Endothelial cell of umbilical vein (primary cell): Measurements from ENCODE around the gene APBA2. TPM values are rescaled to one million over a fixed set of nuclear protein-coding genes. Genes with fewer than 3 reads are reported as not detected.

ENCODE experiments used
- BruUV-seq: library from RNA; stranded (reverse); fragments of 400-500 nt; replicated peaks from 2 replicates; lab custom pipeline; 2021; lab: Mats Ljungman, UMichigan
- CTCF ChIA-PET: fragments of 300-600, 350-600 bp; sonication (Branson Sonifier 250); formaldehyde crosslinking; loops from one replicate; lab custom pipeline; 2021; ENCODE audit warnings: antibody characterized with exemption, inconsistent platforms; lab: Charles Lee
- POLR2A ChIA-PET: fragments of 300-600, 350-600 bp; sonication (Branson Sonifier 250); formaldehyde crosslinking; loops from one replicate; lab custom pipeline; 2021; ENCODE audit warnings: antibody characterized with exemption, inconsistent platforms; lab: Charles Lee
- DNase-seq: peaks from one replicate; pipeline ENCODE4 v3.0.0-alpha.2; 2011; ENCODE audit warnings: low read depth, low spot score
- FAIRE-seq: peaks from 2 replicates; lab custom pipeline; 2011; peaks lifted over from hg19 to GRCh38; lab: Jason Lieb, UNC
- H2AFZ ChIP-seq: 2 replicates; pipeline ENCODE4 v1.6.0; 2012; ENCODE audit warnings: low read depth, low read length, control low read depth, inconsistent platforms
- H3K27ac ChIP-seq: 2 replicates; pipeline ENCODE4 v1.5.1; 2011; ENCODE audit warnings: low read depth, mild to moderate bottlenecking, control low read depth, low read length, moderate library complexity; ENCODE audit not compliant: insufficient read depth
- H3K27me3 ChIP-seq, 2 experiments: 2 replicates each; pipeline versions ENCODE4 v1.6.0 to v1.6.1; 2011; ENCODE audit warnings: low read length in 2 of 2, mixed read lengths in 1 of 2; ENCODE audit not compliant: control insufficient read depth in 2 of 2, insufficient read depth in 2 of 2
- H3K36me3 ChIP-seq, 2 experiments: 2 replicates in 1 of 2; 3 replicates in 1 of 2; pipeline ENCODE4 v1.5.1; 2011; ENCODE audit warnings: low read length in 2 of 2, mild to moderate bottlenecking in 1 of 2, moderate library complexity in 1 of 2; ENCODE audit not compliant: control insufficient read depth in 2 of 2, insufficient read depth in 2 of 2; ENCODE audit errors: extremely low read depth in 1 of 2
- H3K4me1 ChIP-seq: 3 replicates; pipeline ENCODE4 v1.5.1; 2011; ENCODE audit warnings: mild to moderate bottlenecking, low read length; ENCODE audit not compliant: control insufficient read depth, insufficient read depth; ENCODE audit errors: extremely low read depth
- H3K4me2 ChIP-seq: 2 replicates; pipeline ENCODE4 v1.6.1; 2011; ENCODE audit warnings: low read length, control low read depth, mixed read lengths; ENCODE audit not compliant: insufficient read depth
- H3K4me3 ChIP-seq, 3 experiments: fragments of 200-600 bp in 1 of 3; sonication (generic), shearing (Covaris generic) in 1 of 3; replicated peaks in 1 of 3; 2 replicates each; pipeline ENCODE4 v1.5.1; 2011 to 2016; ENCODE audit warnings: control low read depth in 3 of 3, low read length in 3 of 3, mild to moderate bottlenecking in 2 of 3, inconsistent platforms in 1 of 3, low read depth in 1 of 3, moderate library complexity in 1 of 3; ENCODE audit not compliant: insufficient read depth in 1 of 3
- H3K79me2 ChIP-seq: 2 replicates; pipeline ENCODE4 v1.6.0; 2012; ENCODE audit warnings: low read length, inconsistent platforms; ENCODE audit not compliant: control insufficient read depth, insufficient read depth
- H3K9ac ChIP-seq: replicated peaks from 2 replicates; pipeline ENCODE3; 2011; ENCODE audit warnings: low read length, control low read depth; ENCODE audit not compliant: insufficient read depth; ENCODE audit errors: extremely low read depth
- H3K9me1 ChIP-seq: replicated peaks from 3 replicates; pipeline ENCODE4 v1.6.0; 2011; ENCODE audit warnings: mild to moderate bottlenecking, low read length; ENCODE audit not compliant: control insufficient read depth, insufficient read depth; ENCODE audit errors: extremely low read depth
- H3K9me3 ChIP-seq: replicated peaks from 2 replicates; pipeline ENCODE4 v1.5.1; 2012; ENCODE audit warnings: low read length, inconsistent platforms; ENCODE audit not compliant: control insufficient read depth, insufficient read depth
- H4K20me1 ChIP-seq: replicated peaks from 2 replicates; pipeline ENCODE3; 2011; ENCODE audit warnings: mild to moderate bottlenecking, low read length; ENCODE audit not compliant: control insufficient read depth, insufficient read depth; ENCODE audit errors: extremely low read depth
- CTCF ChIP-seq, 2 donors: IDR thresholded peaks; 1 replicate in 1 of 2; 2 replicates in 1 of 2; pipeline ENCODE4 v1.5.1; 2011; ENCODE audit warnings: low read length in 2 of 2, mild to moderate bottlenecking in 2 of 2, moderate library complexity in 2 of 2, control low read depth in 1 of 2, inconsistent platforms in 1 of 2, low read depth in 1 of 2; ENCODE audit not compliant: insufficient read depth in 1 of 2; ENCODE audit errors: extremely low read depth in 1 of 2
- EZH2 ChIP-seq: IDR thresholded peaks from 2 replicates; pipeline ENCODE4 v1.6.1; 2012; ENCODE audit warnings: borderline replicate concordance, low read depth, mild to moderate bottlenecking, moderate library complexity, low read length, inconsistent platforms; ENCODE audit not compliant: severe bottlenecking
- FOS ChIP-seq: IDR thresholded peaks from 2 replicates; pipeline ENCODE4 v1.6.1; 2011; ENCODE audit warnings: mild to moderate bottlenecking, low read length, moderate library complexity, borderline replicate concordance; ENCODE audit not compliant: insufficient read depth
- GATA2 ChIP-seq: IDR thresholded peaks from 2 replicates; pipeline ENCODE4 v1.7.0; 2011; ENCODE audit warnings: low read depth, mild to moderate bottlenecking, moderate library complexity, mixed read lengths, low read length; ENCODE audit not compliant: insufficient read length, insufficient read depth
- JUN ChIP-seq: IDR thresholded peaks from 2 replicates; pipeline ENCODE4 v1.6.1; 2011; ENCODE audit warnings: borderline replicate concordance, low read depth; ENCODE audit not compliant: insufficient read length, insufficient read depth
- MAX ChIP-seq: IDR thresholded peaks from 2 replicates; pipeline ENCODE4 v1.6.1; 2011; ENCODE audit not compliant: insufficient read depth, insufficient read length
- MYC ChIP-seq: IDR thresholded peaks from one replicate; pipeline ENCODE4 v1.6.1; 2011; ENCODE audit warnings: mild to moderate bottlenecking, low read depth, low read length
- POLR2A ChIP-seq: IDR thresholded peaks from 2 replicates; pipeline ENCODE4 v1.6.1; 2012; ENCODE audit warnings: low read depth, mild to moderate bottlenecking, control low read depth, low read length
- POLR2AphosphoS5 ChIP-seq: IDR thresholded peaks from 2 replicates; pipeline ENCODE4 v1.6.1; 2012; ENCODE audit warnings: low read depth, mild to moderate bottlenecking, control low read depth, low read length, moderate library complexity; ENCODE audit not compliant: insufficient read depth
- dilution Hi-C: fragments of 300-500 bp; cut with MboI; formaldehyde crosslinking; loops from one replicate; pipeline ENCODE4 v1.15.0; 2019; ENCODE audit warnings: low sequenced_read_pairs; ENCODE audit not compliant: extremely low pct_ligation_motif_present
- intact Hi-C: fragments of 100-400 bp; cut with micrococcal nuclease; formaldehyde crosslinking; loops from one replicate; pipeline ENCODE4 v1.10.0; 2022
- polyA plus RNA-seq, 4 experiments: library from polyadenylated mRNA; depleted of rRNA in 3 of 4; stranded (reverse) in 3 of 4; unstranded in 1 of 4; fragments of >200 nt; gene quantifications; 2 replicates each; pipeline versions ENCODE4 v1.2.1 to v1.2.3, GENCODE V29; 2011 to 2012; ENCODE audit warnings: missing spikeins in 1 of 4
- total RNA-seq: library from RNA; stranded (reverse); gene quantifications from 2 replicates; pipeline ENCODE4 v1.2.3, GENCODE V29; 2021

The APBA2 gene
- total and polyA plus RNA-seq, 2 donors (not counting 3 experiments of a cell fraction or from before 2014, with no cell fraction given): 5.7 to 11.1 TPM

- FAIRE-seq: no peak
- Histone ChIP-seq H2AFZ (no peak overlapping the region), H3K9ac (no peak overlapping the region), H3K4me3 (no peak overlapping the region), H3K4me1 (no peaks in the 10 kb centered on the region), H3K36me3 (no peaks in the 10 kb centered on the region), H3K79me2 (no peaks in the 10 kb centered on the region), H3K9me3 (no peaks in the 10 kb centered on the region), H3K4me2 (no peak overlapping the region), H3K27me3 (no peaks in the 10 kb centered on the region), H3K27ac (no peak overlapping the region), H4K20me1 (no peaks in the 10 kb centered on the region), H3K9me1 (no peaks in the 10 kb centered on the region)
- BruUV-seq: no TSS peak
- no peak for DNase-seq
- dilution Hi-C loops (no loop called here), intact Hi-C loops (no loop called here)
- no peak for TF ChIP-seq FOS
- TF ChIP-seq GATA2: no peak
- no peak for TF ChIP-seq MAX
- TF ChIP-seq CTCF (IDR thresholded peaks at IDR 0.05; ENCODE audit: extremely low read depth in 1 of 2, insufficient read depth in 1 of 2, low read depth in 1 of 2, low read length in 2 of 2): no peak
- no peak for TF ChIP-seq MYC
- no peak for TF ChIP-seq JUN
- TF ChIP-seq POLR2AphosphoS5: no peak
- no peak for TF ChIP-seq POLR2A
- no peak for TF ChIP-seq EZH2
- ChIA-PET POLR2A (no interaction called here), CTCF (no interaction called here)
These were observed 182.2 kb downstream of the APBA2 start for GRCh38 chr15:29067949-29068348.
